GM12878 (cell line): ENCODE results near the gene RAMP1. TPM values are rescaled to one million over a fixed set of nuclear protein-coding genes. Genes with fewer than 3 reads are reported as not detected.

ENCODE experiments used
- ATAC-seq: fragments of 200-7000 bp; cut with Tn5 transposase; 3 replicates; pipeline ENCODE4 v1.9.1; 2020; ENCODE audit warnings: mild to moderate bottlenecking, moderate library complexity
- BruUV-seq: library from RNA; stranded (reverse); fragments of 400-500 nt; replicated peaks from 2 replicates; lab custom pipeline; 2021; lab: Mats Ljungman, UMichigan
- CTCF ChIA-PET: fragments of 300-600 bp; sonication (Branson Sonifier 250); formaldehyde crosslinking; extraction: SDS; loops from one replicate; lab custom pipeline; 2021; ENCODE audit warnings: inconsistent platforms; lab: Yijun Ruan, JAX
- POLR2A ChIA-PET: fragments of 350-600 bp; formaldehyde crosslinking; extraction: SDS; loops from one replicate; lab custom pipeline; 2021; ENCODE audit warnings: inconsistent platforms; lab: Charles Lee
- RAD21 ChIA-PET: fragments of 300-600 bp; sonication (Branson Sonifier 250); formaldehyde crosslinking; loops from one replicate; lab custom pipeline; 2023; ENCODE audit warnings: antibody characterized with exemption; ENCODE audit not compliant: unreplicated experiment; lab: Charles Lee
- SMC1A ChIA-PET: fragments of 300-600 bp; sonication (Branson Sonifier 250); formaldehyde crosslinking; loops from one replicate; lab custom pipeline; 2023; ENCODE audit not compliant: unreplicated experiment, uncharacterized antibody; lab: Charles Lee
- DNase-seq: peaks from one replicate; pipeline ENCODE4 v3.0.0-alpha.2; 2011; ENCODE audit warnings: low read depth, low spot score
- FAIRE-seq: peaks from 3 replicates; lab custom pipeline; 2011; peaks lifted over from hg19 to GRCh38; lab: Jason Lieb, UNC
- H2AFZ ChIP-seq: 2 replicates; pipeline ENCODE4 v1.6.0; 2011; ENCODE audit warnings: low read depth, low read length, control low read depth; ENCODE audit not compliant: control insufficient read depth
- H3K27ac ChIP-seq: 2 replicates; pipeline ENCODE4 v1.5.1; 2011; ENCODE audit warnings: control low read depth; ENCODE audit not compliant: control insufficient read depth, insufficient read depth
- H3K27me3 ChIP-seq, 2 experiments: replicated peaks in 1 of 2; 2 replicates each; pipeline versions ENCODE4 v1.6.0 to v1.6.1; 2011; ENCODE audit warnings: low read length in 1 of 2; ENCODE audit not compliant: control insufficient read depth in 2 of 2, insufficient read depth in 2 of 2
- H3K36me3 ChIP-seq, 2 experiments: 2 replicates each; pipeline ENCODE4 v1.5.1; 2011; ENCODE audit warnings: low read length in 1 of 2; ENCODE audit not compliant: control insufficient read depth in 2 of 2, insufficient read depth in 2 of 2
- H3K4me1 ChIP-seq: 2 replicates; pipeline ENCODE4 v1.6.1; 2011; ENCODE audit warnings: mild to moderate bottlenecking, low read length, moderate library complexity, mixed read lengths; ENCODE audit not compliant: control insufficient read depth, insufficient read depth
- H3K4me2 ChIP-seq: 2 replicates; pipeline ENCODE4 v1.6.0; 2011; ENCODE audit warnings: control low read depth; ENCODE audit not compliant: control insufficient read depth, insufficient read depth
- H3K4me3 ChIP-seq: fragments of 200-600 bp; sonication (generic); 2 replicates; pipeline ENCODE4 v1.5.1; 2016
- H3K79me2 ChIP-seq: 2 replicates; pipeline ENCODE4 v1.6.0; 2011; ENCODE audit warnings: low read length; ENCODE audit not compliant: control insufficient read depth, insufficient read depth
- H3K9ac ChIP-seq: 2 replicates; pipeline ENCODE4 v1.8.0; 2011; ENCODE audit warnings: low read length, control low read depth, mixed read lengths; ENCODE audit not compliant: control insufficient read depth, insufficient read depth
- H3K9me3 ChIP-seq: replicated peaks from 3 replicates; pipeline ENCODE4 v1.5.1; 2011; ENCODE audit warnings: mild to moderate bottlenecking, low read length; ENCODE audit not compliant: control insufficient read depth, insufficient read depth
- H4K20me1 ChIP-seq: 2 replicates; pipeline ENCODE4 v1.6.0; 2011; ENCODE audit not compliant: control insufficient read depth, insufficient read depth
- FOXK2 ChIP-seq: fragments of 450-650 bp; IDR thresholded peaks from 2 replicates; pipeline ENCODE4 v1.6.1; 2017; ENCODE audit warnings: mild to moderate bottlenecking, moderate library complexity
- HDAC6 ChIP-seq: fragments of 200-600 bp; sonication (generic); IDR thresholded peaks from one replicate; pipeline ENCODE4 v1.8.0; 2017; ENCODE audit warnings: antibody characterized with exemption; ENCODE audit not compliant: unreplicated experiment
- NRF1 ChIP-seq: conservative IDR thresholded peaks from 2 replicates; pipeline ENCODE4 v1.6.1; 2011; ENCODE audit warnings: mild to moderate bottlenecking, low read depth, low read length, improper control_type of control experiment
- ZZZ3 ChIP-seq: IDR thresholded peaks from 2 replicates; pipeline ENCODE4 v1.6.1; 2011; ENCODE audit warnings: low read depth; ENCODE audit not compliant: control insufficient read depth, insufficient read length
- WGBS: methylation state at CpG from one replicate; pipeline ENCODE4 v1.1.6; 2016; ENCODE audit warnings: low lambda C conversion rate; ENCODE audit not compliant: insufficient replicate concordance, insufficient coverage; ENCODE audit errors: missing lambda C conversion rate; 5-methylcytosine and 5-hydroxymethylcytosine counted together
- in situ Hi-C: fragments of 300-500 bp; cut with MboI; formaldehyde crosslinking; loops from 9 replicates; pipeline ENCODE4 v1.14.3; 2018; ENCODE audit warnings: mixed read lengths
- intact Hi-C: fragments of 100-400 bp; cut with micrococcal nuclease; formaldehyde crosslinking; loops from one replicate; pipeline ENCODE4 v1.14.2; 2022; ENCODE audit not compliant: unreplicated experiment
- polyA plus RNA-seq, 11 experiments: library from polyadenylated mRNA; depleted of rRNA in 4 of 11; unstranded in 6 of 11; stranded (reverse) in 5 of 11; fragments of >200 nt; fragmentation: Nextera tagmentation in 4 of 11; fragmentation: Illumina TruSeq in 1 of 11; extraction: Ambion mirVana in 4 of 11; extraction: Trizol in 1 of 11; gene quantifications; 1 replicate in 1 of 11; 2 replicates in 10 of 11; pipeline versions ENCODE4 v1.2.1 to v1.2.3, GENCODE V29; 2011 to 2016; ENCODE audit warnings: inconsistent platforms in 2 of 11, missing spikeins in 2 of 11, low read depth in 1 of 11
- total RNA-seq, 4 experiments: library from RNA; depleted of rRNA in 3 of 4; stranded (reverse); fragments of >200 nt in 3 of 4; fragmentation: Illumina TruSeq in 1 of 4; extraction: Trizol in 1 of 4; gene quantifications; 2 replicates each; pipeline versions ENCODE4 v1.2.1 to v1.2.3, GENCODE V29; 2013 to 2021
- TF ChIP-seq, protein P1 (sequence below): fragments of 450-650 bp; IDR thresholded peaks from 2 replicates; pipeline ENCODE4 v1.6.1; 2018; ENCODE audit warnings: borderline replicate concordance, mild to moderate bottlenecking; ENCODE audit not compliant: partially characterized antibody
- TF ChIP-seq, protein P2 (sequence below): fragments of 450-650 bp; formaldehyde crosslinking; IDR thresholded peaks from 2 replicates; pipeline ENCODE4 v1.5.0; 2022; ENCODE audit warnings: mild to moderate bottlenecking, missing genetic modification characterization
- TF ChIP-seq, protein P3 (sequence below): IDR thresholded peaks from 2 replicates; pipeline ENCODE4 v1.6.1; 2012; ENCODE audit warnings: improper control_type of control experiment, low read depth, low read length; ENCODE audit not compliant: insufficient replicate concordance

The RAMP1 gene
- total and polyA plus RNA-seq, 10 of the 15 experiments (the other 5 are each of a cell fraction or from before 2014, with no cell fraction given) = 0.11 to 0.19 (median 0.12) TPM; not detected in 7

DNA sequence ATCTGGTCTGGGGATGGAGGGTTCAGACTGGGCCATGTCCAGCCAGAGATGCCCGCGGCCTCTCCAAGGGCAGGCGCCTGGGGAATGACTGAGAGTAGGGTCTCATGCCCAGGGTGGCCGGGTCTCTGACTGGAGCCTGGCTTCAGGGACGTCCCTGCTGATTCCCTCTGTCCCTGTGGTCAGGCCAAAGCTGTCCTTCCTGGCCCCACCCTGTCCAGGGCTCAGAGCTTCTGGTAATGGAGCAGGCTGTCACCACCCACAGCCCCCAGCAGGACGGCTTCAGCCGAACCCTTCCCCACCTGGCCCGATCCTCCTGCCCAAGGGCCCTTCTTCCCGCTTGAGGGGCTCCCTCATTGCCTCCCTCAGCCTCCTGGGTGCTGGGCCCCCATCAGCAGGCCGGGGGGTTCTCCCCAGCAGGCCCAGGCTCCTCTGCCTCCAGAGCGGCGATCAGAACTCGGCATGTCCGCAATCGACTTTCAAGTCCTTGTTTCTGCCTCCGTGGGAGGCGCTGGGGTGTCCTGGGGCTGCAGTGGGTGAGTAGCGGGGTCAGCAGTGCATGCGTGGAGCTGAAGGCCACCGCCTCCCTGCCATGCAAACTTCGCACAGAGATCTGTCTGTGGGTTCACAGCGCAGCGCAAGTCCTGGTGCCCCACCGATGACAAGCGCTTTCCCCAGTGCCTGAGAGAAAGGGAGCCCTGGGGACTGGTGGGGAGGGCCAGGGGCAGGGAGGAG lies 18.3 kb downstream of the RAMP1 start:
- no peaks in the 10 kb centered on the region for H4K20me1 ChIP-seq
- ChIA-PET POLR2A (interaction anchor here (0.5 kb wide), 2 partner anchors 29 to 97 kb away, joined by 3 to 6 read pairs; no protein-coding TSS in a partner anchor), RAD21 (no interaction called here), CTCF (no interaction called here), SMC1A (no interaction called here)
- DNase-seq = no peak
- no TSS peak for BruUV-seq
- H3K36me3 ChIP-seq = no peaks in the 10 kb centered on the region
- FAIRE-seq = no peak
- no peaks in the 10 kb centered on the region for H3K79me2 ChIP-seq
- ATAC-seq = no peak
- H3K27ac ChIP-seq = no peak overlapping the region
- no peak overlapping the region for H2AFZ ChIP-seq
- H3K27me3 ChIP-seq = no peaks in the 10 kb centered on the region; a peak in 1 of 4 replicates
- H3K4me1 ChIP-seq = no peaks in the 10 kb centered on the region; the same call in 1 of the 2 replicates
- 56% methylated on average over 25 of the region's 25 CpGs for WGBS
- H3K4me2 ChIP-seq = no peak overlapping the region
- intact Hi-C loops = no loop called here
- H3K4me3 ChIP-seq = no peak overlapping the region
- in situ Hi-C loops = no loop called here
- no peak overlapping the region for H3K9ac ChIP-seq
- TF ChIP-seq, protein P1, sequence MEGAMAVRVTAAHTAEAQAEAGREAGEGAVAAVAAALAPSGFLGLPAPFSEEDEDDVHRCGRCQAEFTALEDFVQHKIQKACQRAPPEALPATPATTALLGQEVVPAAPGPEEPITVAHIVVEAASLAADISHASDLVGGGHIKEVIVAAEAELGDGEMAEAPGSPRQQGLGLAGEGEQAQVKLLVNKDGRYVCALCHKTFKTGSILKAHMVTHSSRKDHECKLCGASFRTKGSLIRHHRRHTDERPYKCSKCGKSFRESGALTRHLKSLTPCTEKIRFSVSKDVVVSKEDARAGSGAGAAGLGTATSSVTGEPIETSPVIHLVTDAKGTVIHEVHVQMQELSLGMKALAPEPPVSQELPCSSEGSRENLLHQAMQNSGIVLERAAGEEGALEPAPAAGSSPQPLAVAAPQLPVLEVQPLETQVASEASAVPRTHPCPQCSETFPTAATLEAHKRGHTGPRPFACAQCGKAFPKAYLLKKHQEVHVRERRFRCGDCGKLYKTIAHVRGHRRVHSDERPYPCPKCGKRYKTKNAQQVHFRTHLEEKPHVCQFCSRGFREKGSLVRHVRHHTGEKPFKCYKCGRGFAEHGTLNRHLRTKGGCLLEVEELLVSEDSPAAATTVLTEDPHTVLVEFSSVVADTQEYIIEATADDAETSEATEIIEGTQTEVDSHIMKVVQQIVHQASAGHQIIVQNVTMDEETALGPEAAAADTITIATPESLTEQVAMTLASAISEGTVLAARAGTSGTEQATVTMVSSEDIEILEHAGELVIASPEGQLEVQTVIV = no peak
- TF ChIP-seq, protein P2, sequence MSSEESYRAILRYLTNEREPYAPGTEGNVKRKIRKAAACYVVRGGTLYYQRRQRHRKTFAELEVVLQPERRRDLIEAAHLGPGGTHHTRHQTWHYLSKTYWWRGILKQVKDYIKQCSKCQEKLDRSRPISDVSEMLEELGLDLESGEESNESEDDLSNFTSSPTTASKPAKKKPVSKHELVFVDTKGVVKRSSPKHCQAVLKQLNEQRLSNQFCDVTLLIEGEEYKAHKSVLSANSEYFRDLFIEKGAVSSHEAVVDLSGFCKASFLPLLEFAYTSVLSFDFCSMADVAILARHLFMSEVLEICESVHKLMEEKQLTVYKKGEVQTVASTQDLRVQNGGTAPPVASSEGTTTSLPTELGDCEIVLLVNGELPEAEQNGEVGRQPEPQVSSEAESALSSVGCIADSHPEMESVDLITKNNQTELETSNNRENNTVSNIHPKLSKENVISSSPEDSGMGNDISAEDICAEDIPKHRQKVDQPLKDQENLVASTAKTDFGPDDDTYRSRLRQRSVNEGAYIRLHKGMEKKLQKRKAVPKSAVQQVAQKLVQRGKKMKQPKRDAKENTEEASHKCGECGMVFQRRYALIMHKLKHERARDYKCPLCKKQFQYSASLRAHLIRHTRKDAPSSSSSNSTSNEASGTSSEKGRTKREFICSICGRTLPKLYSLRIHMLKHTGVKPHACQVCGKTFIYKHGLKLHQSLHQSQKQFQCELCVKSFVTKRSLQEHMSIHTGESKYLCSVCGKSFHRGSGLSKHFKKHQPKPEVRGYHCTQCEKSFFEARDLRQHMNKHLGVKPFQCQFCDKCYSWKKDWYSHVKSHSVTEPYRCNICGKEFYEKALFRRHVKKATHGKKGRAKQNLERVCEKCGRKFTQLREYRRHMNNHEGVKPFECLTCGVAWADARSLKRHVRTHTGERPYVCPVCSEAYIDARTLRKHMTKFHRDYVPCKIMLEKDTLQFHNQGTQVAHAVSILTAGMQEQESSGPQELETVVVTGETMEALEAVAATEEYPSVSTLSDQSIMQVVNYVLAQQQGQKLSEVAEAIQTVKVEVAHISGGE (CRISPR knock-in tag) = no peak
- no peak for TF ChIP-seq FOXK2
- no peak for TF ChIP-seq NRF1
- no peak for TF ChIP-seq ZZZ3
- no peak for TF ChIP-seq HDAC6
- TF ChIP-seq, protein P3, sequence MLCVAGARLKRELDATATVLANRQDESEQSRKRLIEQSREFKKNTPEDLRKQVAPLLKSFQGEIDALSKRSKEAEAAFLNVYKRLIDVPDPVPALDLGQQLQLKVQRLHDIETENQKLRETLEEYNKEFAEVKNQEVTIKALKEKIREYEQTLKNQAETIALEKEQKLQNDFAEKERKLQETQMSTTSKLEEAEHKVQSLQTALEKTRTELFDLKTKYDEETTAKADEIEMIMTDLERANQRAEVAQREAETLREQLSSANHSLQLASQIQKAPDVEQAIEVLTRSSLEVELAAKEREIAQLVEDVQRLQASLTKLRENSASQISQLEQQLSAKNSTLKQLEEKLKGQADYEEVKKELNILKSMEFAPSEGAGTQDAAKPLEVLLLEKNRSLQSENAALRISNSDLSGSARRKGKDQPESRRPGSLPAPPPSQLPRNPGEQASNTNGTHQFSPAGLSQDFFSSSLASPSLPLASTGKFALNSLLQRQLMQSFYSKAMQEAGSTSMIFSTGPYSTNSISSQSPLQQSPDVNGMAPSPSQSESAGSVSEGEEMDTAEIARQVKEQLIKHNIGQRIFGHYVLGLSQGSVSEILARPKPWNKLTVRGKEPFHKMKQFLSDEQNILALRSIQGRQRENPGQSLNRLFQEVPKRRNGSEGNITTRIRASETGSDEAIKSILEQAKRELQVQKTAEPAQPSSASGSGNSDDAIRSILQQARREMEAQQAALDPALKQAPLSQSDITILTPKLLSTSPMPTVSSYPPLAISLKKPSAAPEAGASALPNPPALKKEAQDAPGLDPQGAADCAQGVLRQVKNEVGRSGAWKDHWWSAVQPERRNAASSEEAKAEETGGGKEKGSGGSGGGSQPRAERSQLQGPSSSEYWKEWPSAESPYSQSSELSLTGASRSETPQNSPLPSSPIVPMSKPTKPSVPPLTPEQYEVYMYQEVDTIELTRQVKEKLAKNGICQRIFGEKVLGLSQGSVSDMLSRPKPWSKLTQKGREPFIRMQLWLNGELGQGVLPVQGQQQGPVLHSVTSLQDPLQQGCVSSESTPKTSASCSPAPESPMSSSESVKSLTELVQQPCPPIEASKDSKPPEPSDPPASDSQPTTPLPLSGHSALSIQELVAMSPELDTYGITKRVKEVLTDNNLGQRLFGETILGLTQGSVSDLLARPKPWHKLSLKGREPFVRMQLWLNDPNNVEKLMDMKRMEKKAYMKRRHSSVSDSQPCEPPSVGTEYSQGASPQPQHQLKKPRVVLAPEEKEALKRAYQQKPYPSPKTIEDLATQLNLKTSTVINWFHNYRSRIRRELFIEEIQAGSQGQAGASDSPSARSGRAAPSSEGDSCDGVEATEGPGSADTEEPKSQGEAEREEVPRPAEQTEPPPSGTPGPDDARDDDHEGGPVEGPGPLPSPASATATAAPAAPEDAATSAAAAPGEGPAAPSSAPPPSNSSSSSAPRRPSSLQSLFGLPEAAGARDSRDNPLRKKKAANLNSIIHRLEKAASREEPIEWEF = no peak
- TF ChIP-seq, all 136 proteins: peak for 0
- no peaks in the 10 kb centered on the region for H3K9me3 ChIP-seq
